HG02943 (cell line): ENCODE data around the gene SAMD13.

ENCODE experiments used
- ATAC-seq: cut with Tn5 transposase; IDR thresholded peaks from one replicate; pipeline ENCODE4 v1.9.1; 2021; ENCODE audit warnings: mild to moderate bottlenecking, low read depth, moderate library complexity; ENCODE audit not compliant: unreplicated experiment

Gene SAMD13, protein sequence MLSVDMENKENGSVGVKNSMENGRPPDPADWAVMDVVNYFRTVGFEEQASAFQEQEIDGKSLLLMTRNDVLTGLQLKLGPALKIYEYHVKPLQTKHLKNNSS

GRCh38 chr1:84301004-84301784 is at the start of gene SAMD13:
SAMD13 (plus strand) TSS chr1:84301708; CDS start chr1:84303235, 1,527 bp downstream.
- no peak for ATAC-seq

DNA sequence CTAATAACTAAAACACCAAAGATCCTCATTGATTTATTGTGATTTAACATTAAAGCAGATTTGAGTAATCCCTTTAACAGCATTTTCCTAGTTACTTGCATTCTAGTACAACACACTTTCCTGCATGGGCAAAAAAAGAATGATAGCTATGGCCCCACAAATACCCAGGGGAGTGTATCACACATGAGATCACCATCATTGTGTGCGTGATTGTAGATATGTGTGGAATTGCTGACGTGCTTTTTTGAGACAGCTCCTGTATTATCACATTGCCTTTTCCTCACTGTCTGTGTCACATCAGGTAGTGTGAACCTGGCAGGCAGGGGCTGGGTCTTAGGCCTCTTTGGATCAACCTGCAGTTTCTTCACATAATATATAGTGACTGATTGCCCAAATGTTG is 48.5 kb upstream of the SAMD13 start:
- ATAC-seq = no peak

DNA sequence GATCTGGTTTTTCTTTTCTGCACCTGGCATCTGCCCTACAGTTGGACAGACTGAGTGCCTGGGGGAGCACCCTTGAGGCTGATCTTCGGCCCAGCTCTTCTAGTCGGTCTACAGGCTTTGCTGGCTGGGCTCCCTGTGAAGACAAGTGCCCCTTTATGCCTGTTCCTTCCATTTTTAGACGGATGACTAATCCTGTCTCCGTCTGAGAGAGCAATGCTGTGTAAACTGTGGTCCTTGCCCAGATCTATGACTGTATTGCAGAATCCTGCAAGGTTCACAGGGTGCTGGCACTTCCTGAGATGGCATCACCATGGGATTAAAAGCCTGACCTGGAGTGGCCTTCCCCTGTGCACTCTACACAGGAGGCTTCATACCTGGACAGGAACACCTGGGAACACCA is 47.6 kb upstream of the SAMD13 start:
- no peak for ATAC-seq

DNA sequence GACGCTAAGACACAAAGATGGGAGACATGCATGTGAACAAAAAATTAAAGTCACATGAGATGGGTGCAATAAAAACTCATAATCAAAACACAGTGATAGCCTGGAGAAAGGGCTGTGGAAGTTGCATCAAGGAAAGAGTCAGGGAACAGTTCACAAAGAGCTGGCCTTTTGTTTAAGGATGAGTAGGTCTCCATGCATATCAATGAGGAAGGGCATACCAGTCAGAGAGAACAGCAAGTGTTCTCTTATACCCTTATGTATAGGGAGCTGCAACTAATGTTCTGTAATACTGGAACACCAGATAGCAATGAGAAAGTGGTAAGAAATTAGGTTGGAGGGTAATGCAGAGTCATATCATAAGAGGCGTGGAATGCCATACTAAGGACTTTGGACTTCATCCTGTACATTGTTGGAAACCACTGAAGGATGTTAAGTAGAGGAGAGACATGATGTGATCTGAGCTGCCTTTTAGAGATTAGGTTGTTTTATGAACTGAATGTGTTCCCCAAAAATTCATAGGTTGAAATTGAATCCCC is 46.7 kb upstream of the SAMD13 start:
- no peak for ATAC-seq

- no peak for ATAC-seq
These were observed 45.9 kb upstream of the SAMD13 start for GRCh38 chr1:84255582-84255981.

- no peak for ATAC-seq
These were observed 43.9 kb upstream of the SAMD13 start for GRCh38 chr1:84257617-84258016.

- no peak for ATAC-seq
These were observed 42.1 kb upstream of the SAMD13 start for GRCh38 chr1:84259376-84259775.

GRCh38 chr1:84259989-84260388 is 41.5 kb upstream of the SAMD13 start:
- no peak for ATAC-seq

DNA sequence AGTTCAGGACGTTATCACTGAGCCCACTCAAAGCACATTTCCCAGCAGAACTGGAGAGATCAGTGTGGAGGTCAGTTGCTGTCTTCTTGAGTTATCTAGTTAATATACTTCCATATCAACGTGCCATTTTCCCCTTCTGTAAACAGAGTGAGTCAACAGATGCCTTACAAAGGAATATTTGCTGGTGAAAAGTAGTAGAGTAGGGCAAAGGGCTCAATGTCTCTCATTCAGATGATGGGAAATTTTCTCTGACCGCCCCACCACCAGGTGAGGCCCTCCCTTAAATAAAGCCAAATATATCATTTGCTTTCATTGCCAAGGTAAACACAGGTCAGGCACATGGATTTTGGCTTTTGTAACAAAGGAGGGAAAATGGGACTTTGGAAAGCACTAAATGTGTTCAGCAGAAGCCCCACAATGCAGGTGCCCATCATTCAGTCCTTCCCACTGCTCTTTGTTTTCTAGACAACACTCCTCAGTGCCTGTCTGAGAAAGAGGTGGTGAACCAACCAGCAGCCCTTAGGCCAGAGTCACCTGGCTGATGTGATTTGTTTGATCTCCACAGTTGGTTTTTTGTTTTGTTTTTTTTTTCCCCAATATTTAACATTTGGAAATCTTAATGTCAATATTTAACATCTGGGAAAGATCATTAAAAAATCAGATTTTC is 40.5 kb upstream of the SAMD13 start:
- ATAC-seq = no peak

GRCh38 chr1:84264961-84265360 is 36.5 kb upstream of the SAMD13 start:
- ATAC-seq = no peak

GRCh38 chr1:84265867-84266266 is 35.6 kb upstream of the SAMD13 start:
- no peak for ATAC-seq

DNA sequence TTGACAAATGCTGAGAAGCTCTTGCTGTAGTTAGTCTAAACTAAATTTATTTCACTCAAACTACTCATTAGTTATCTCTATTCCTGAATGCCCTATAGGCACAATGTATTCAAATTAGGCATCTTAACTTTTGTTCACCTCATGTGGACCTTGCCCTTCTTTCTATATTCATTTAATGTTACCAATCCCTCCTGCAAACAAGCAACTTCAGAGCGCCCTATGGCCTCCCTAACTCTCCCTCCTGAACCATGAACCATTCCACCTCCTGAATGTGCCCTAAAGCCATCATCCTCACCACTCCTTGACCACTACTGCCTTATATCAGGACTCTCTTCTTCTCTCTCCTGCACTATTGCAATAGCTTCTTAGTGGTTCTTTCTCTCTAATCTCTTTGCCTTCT is 34.8 kb upstream of the SAMD13 start:
- no peak for ATAC-seq

DNA sequence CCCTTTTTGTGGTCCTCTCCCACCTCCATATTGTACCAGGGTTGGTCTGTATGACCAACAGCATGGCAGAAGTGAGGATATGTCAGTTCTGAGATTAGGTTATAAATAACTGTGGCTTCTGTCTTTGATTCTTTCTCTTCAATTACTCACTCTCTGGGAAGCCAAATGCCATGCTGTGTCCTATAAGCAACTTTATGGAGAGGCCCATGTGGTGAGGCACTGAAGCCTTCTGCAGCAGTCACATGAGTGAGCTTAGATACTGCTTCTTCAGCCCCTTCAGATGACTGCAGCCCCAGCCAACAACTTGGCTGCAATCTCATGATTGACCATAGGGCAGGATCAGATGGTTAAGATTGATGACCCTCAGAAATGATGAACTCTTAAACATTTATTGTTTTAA is 34.0 kb upstream of the SAMD13 start:
- ATAC-seq = no peak

DNA sequence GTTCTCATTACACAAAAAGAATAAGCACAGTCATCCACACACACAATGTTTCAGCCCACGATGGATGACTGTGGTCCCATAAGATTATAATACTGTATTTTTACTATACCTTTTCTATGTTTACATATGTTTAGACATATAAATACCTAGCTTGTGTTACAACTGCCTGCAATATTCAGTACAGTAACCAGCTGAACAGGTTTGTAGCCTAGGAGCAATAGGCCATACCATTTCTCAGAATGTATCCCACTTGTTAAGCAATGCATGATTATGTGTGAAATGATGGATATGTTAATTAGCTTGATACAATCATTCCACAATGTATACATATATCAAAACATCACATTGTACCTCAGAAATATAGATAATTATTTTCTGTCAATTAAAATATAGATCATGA is 33.2 kb upstream of the SAMD13 start:
- no peak for ATAC-seq

DNA sequence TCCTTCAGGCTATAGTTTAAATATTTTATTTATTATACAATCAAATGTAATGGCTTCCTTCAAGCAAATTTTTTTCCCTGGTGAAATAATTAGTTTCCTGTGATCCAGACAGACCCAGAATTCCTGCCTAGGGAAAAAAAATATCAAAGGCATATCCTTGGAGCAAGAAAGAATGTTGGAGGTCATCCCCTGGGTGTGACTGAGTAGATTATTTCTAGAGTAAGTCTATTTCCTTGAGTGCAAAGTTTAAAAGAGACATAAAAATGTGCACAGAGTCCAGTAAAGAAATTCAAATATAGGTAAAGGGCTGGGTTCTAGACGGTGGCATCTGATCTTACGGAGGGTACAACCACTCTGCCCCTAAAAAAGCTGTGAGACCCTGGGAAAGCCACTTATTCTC is 32.2 kb upstream of the SAMD13 start:
- ATAC-seq = no peak

DNA sequence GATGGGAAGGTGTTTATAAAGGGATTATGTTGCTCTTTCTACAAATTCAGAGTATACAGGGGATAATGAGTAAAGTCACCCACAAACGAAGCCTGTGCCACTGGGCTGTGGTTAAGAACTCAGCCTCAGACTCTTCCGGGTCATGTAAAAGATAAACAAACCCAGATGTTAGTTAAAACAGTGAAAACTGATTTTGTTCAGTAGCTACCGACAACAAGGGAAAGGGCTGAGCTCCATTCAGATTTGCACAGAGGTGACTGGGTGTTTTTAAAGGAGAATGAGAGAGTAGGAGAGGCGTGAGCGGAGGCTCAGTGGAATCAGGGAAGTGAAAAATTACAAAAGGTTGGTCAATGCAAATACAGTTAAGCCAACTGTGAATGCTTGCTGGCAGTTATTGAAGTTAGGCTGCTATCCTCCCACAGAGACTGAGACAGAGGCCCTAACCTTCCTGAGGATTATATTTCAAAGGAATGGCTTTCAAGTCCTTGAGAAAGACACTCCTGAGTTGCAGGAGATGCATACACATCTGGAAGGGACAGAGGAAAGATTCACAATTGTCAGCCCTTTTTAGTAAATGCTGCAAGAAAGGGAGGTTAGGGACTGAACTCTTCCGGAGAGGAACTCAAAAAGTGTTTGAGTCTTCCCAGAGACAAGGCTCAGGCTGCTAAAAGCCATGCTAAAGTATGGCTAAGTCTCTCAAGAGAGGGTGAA is 29.9 kb upstream of the SAMD13 start:
- peak; percentile 89 for ATAC-seq

DNA sequence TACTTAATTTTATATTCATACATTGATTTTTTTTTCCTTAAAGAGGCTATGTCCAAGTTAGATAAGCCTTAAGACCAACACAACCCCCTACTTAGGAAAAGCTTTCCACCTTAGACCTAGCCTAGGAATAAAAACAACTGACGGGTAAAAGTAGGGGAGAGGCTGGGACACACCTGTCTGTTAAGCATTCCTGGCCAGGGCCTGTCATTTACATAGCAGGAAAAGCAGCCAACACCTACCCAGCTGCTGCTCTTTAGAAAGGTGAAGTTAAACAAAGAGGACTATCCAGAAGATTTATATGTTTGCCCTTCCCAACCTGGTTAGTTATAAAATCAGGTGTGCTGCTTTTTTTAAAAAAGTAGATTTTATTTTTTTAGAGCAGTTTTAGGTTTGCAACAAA is 29.1 kb upstream of the SAMD13 start:
- no peak for ATAC-seq

- ATAC-seq = no peak
These were observed 24.0 kb upstream of the SAMD13 start for GRCh38 chr1:84277343-84278059.

DNA sequence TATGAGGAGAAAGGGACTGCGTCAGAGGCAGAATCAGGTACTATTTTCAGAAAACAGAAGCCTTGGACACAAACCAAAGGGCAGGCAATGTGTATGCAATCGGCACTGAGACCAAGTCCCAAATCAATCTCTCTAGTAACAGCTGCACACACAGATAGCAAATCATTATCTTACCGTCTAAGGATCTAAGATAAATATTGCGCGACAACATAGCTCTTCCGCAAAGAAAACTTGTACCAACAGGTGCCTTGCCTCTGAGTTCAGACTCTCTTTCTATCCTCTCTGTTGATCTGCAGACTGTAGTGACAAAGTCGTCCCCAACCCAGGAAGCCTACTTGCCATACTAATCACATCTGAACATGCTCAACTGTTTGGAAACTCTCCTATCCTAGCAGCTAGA is 22.6 kb upstream of the SAMD13 start:
- ATAC-seq = no peak

GRCh38 chr1:84280912-84281311 is 20.6 kb upstream of the SAMD13 start:
- ATAC-seq = no peak
